ENCODE measurements around the gene DCAF8.

Gene DCAF8

GRCh38 chr1:160284220-160284781 is 22.0 kb upstream of the DCAF8 start:
- no peak for TF ChIP-seq CTCF (IDR thresholded peaks at IDR 0.05; ENCODE audit: low read depth, low read length)
- peak; percentile 79 to 80 for DNase-seq (ENCODE audit: low read depth in 2 of 2)
- peak overlapping the region; percentile 83 to 86 for H3K4me3 ChIP-seq (replicated peaks in 1 of 2; ENCODE audit: low read depth in 2 of 2, low read length in 2 of 2)

- no peak overlapping the region for H3K4me3 ChIP-seq (replicated peaks in 1 of 2; ENCODE audit: low read depth in 2 of 2, low read length in 2 of 2)
- no peak for TF ChIP-seq CTCF (IDR thresholded peaks at IDR 0.05; ENCODE audit: low read depth, low read length)
- no peak for DNase-seq (ENCODE audit: low read depth in 2 of 2)
These were observed 20.5 kb upstream of the DCAF8 start for GRCh38 chr1:160282807-160283206.

- H3K4me3 ChIP-seq (replicated peaks in 1 of 2; ENCODE audit: low read depth in 2 of 2, low read length in 2 of 2): no peak overlapping the region
- DNase-seq (ENCODE audit: low read depth in 2 of 2): no peak
- TF ChIP-seq CTCF (IDR thresholded peaks at IDR 0.05; ENCODE audit: low read depth, low read length): no peak
These were observed 15.6 kb upstream of the DCAF8 start for GRCh38 chr1:160277987-160278386.

GRCh38 chr1:160277330-160277729 is 15.0 kb upstream of the DCAF8 start:
- no peak for DNase-seq (ENCODE audit: low read depth in 2 of 2)
- TF ChIP-seq CTCF (IDR thresholded peaks at IDR 0.05; ENCODE audit: low read depth, low read length): no peak
- no peak overlapping the region for H3K4me3 ChIP-seq (replicated peaks in 1 of 2; ENCODE audit: low read depth in 2 of 2, low read length in 2 of 2)

GRCh38 chr1:160271025-160271424 is 8.7 kb upstream of the DCAF8 start:
- no peak for DNase-seq (ENCODE audit: low read depth in 2 of 2)
- no peak for TF ChIP-seq CTCF (IDR thresholded peaks at IDR 0.05; ENCODE audit: low read depth, low read length)
- no peak overlapping the region for H3K4me3 ChIP-seq (replicated peaks in 1 of 2; ENCODE audit: low read depth in 2 of 2, low read length in 2 of 2)

- DNase-seq (ENCODE audit: low read depth in 2 of 2): no peak
- no peak for TF ChIP-seq CTCF (IDR thresholded peaks at IDR 0.05; ENCODE audit: low read depth, low read length)
These were observed 5.1 kb upstream of the DCAF8 start for GRCh38 chr1:160267284-160267991.

More at GRCh38 chr1:160267284-160267991, 5.1 kb upstream of the DCAF8 start:
- no peak overlapping the region for H3K4me3 ChIP-seq (replicated peaks in 1 of 2; ENCODE audit: low read depth in 2 of 2, low read length in 2 of 2)

Measured in cardiac fibroblast (primary cell).